ENCODE results near the gene PPFIBP1.
"Not testable (repeated sequence)": the region's sequence is repeated elsewhere in the genome, so short reads cannot be mapped to it uniquely, and the experiment has no call there.

PPFIBP1 gene

DNA sequence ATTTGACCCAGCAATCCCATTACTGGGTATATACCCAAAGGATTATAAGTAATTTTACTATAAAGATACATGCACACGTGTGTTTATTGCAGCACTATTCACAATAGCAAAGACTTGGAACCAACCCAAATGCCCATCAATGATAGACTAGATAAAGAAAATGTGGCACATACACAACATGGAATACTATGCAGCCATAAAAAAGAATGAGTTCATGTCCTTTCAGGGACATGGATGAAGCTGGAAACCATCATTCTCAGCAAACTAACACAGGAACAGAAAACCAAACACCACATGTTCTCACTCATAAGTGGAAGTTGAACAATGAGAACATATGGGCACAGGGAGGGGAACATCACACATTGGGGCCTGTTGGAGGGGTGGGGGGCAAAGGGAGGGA lies 20.9 kb downstream of the PPFIBP1 start:
- not testable (repeated sequence) for DNase-seq

DNA sequence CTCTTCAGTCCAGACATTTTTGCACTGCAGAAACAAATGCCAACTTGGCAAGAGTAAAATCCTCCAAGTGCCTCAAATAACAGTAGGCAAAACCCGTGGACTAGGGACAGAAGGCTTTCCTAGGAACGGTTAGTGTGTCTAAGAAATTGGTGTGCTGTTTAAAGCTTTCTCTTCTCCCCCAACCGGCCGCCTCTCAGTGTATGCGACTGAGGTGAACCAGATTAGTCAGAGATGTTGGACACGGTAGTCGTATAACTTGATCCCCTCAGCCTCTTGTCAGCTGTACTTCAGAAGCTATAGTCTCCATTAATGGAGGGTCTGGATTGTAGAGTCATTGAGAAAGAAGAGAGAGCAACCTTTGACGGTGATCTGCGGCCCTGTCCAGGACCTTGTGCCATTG lies 21.7 kb downstream of the PPFIBP1 start:
- no peak for DNase-seq

DNA sequence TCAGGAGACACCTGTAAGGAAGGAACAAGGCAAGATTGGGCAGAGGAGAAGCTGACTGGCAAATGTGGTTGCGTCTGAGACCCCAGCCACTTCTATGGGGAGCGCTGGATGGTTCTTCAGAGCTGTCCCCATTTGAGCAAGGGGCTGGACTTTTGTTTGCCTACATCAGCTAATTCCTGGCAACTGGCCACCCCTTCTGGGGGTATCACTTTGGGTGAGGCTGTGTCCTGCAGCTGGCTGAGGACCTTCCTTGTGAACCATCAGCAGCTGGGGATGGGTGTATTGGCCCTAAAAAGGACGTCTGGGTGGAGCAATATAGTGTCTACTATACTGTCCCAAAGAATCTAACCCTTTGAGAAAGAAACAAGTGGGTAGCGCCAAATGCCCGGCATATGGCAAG lies 23.6 kb downstream of the PPFIBP1 start:
- DNase-seq = no peak

DNA sequence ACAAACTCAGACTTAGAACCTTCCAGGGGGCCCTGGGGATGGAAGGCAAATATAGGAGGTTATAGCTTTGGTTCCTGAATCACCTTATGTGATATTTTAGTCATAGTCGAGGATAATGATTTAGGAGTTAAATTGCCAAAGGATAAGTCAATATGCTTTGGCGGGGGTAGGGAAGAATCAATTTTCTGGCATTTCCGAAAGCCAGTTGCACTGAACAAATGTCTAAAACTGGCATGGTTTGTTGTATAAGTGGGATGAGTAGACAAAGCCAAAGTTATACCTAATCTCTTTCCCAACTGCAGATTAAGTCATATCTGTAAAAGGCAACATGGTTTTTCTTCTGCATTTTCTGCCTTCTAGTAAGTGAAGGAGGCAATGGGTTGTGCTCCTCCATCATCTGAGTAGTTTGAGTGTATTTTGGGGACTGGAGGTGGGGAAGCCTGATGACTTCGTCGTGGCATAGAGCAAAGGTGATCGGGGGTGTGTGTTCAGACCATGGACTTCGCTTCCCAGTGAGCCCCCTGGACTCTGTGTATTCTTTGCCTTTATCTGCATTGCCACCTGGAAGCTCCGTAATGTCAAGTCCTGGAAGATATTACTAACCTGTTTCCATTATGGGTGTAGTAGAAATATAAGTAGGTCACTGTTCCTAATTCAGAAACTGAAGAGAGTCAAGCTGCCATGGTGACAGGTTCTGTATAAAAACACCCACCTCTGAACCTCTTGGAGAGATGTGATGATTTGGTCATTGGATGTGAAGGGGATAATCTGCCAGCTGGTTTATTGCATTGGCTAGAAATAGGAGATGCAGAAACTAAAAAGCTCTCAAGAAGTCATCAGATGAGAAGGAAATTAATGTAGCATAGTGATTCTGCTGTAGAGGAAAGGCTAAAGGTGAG lies 24.5 kb downstream of the PPFIBP1 start:
- no peak for DNase-seq

DNA sequence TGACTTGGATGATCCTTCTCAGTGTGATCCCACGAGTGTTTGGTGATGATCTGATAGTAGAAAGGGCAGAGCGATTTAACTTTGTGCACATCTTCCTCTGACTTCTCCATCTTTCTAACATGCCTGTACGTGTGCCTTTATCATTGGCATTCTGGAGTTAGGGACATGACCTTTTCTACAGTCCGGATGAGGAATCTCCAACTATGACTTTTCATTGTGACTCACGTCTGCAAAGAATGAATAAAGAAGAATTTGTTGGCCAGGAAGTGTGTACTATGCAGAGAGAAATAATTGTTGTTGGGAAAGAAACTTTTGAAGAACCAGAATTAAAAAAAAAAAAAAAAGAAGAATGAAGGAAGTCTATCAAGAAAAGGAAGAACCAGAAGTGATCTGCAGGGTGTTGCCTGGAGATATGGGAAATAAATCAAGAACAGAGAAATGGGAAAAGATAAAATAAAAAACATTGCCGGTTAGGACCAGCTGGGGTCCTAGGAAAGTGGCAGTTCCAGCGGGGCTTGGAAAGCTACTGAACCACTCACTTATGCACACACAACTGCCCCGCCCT lies 25.3 kb downstream of the PPFIBP1 start:
- no peak for DNase-seq

DNA sequence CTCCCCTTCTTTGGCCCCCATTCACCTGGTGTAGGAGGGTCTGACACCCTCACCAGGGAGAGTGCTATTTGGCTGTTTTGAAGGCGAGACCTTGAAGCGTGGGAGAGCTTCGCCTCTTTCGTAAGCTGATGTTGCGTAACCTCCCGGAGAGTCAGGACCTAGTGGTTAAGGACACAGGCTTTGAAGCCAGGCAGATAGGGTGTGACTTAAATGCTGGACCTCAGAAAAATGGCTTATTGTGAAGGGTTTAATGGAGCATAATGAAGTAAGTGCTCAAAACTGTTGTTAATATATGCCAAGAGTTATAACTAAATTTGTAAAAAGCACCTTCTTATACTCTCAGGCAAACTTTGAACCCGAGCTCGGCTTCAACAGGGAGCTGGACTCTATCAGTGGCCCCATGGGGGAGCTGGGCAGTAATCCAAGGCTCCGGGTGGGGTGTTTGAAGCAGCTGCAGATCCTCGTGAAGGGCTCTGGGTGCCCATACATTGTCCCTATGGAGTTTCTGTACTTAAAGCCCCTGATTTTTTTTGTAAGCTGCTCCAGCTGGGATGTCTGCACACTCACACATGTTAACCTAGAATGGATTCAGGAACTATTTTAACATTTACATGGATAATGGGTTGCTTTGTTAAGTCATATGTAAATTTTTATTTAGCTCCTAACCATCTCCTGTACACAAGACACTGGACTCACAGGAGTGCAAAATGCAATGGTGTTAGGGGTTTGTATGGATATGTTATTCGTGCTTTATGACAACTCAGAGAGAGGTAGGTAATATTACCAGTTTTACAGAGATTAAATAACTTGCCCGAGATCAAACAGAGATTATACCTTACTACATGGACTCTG lies 26.0 kb downstream of the PPFIBP1 start:
- DNase-seq = no peak

DNA sequence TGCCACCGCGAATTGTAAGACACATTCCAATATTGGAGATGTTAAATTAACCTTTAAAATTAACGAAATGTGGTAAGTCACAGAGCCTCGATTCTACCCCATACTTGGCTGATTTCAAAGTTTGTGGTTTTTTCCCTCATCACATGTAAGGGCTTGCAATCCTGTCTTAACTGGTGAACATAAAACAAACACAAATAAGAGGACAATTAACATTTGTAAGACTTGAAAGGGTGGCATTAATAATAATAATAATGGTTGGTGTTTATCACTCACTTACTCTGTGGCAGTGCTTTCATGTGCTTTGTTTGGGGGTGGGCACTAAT lies 26.6 kb downstream of the PPFIBP1 start:
- no peak for DNase-seq

DNA sequence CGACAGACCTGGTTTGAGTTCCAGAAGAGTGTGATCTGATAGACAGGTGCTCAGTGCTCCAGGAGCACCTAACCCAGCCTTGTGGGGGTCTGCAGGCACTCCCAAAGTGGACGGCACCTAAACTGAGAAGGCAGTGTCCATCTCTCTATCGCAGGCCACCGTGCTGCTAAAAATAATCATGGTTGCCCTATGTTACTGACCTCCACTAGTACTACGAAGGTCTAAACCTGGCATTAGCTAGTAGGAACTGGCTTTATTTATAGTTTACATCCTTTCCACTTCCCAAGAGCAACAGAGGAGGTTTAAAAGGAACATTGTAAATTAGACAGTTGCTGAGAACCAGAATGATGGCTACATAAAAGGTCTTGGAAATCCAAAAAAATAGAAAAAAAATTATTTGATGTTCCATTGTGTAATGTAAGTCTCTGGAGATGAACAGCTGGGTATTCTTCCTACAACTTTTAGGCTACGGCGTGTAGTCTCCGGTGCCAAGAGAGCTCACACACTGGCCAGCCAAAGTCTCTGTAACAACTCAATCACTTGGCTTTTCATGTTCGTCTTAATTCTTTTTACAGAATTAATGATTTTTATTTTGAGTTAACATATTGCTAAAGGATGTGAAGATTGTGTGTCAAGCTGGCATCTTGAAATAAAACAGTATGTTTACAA lies 27.3 kb downstream of the PPFIBP1 start:
- DNase-seq = no peak

DNA sequence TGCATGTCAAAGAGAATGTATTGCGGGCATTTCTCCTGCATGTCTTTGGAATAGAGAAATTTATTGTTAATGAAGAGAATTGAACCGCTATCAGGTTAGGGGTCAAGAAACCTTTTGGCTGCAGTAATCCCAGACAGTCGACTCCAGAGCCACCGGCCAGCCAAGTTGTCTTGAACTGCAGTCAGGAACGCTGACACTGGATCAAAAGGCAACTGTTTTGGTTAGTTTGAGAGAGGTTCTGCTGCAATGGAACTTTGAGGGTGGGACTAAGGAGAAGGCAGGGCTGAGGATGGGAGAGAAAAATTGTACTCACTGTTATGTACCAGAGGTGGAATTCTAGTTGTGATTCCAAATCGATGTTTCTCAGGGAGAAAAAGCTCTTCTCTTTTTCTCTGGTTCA lies 28.2 kb downstream of the PPFIBP1 start:
- no peak for DNase-seq

DNA sequence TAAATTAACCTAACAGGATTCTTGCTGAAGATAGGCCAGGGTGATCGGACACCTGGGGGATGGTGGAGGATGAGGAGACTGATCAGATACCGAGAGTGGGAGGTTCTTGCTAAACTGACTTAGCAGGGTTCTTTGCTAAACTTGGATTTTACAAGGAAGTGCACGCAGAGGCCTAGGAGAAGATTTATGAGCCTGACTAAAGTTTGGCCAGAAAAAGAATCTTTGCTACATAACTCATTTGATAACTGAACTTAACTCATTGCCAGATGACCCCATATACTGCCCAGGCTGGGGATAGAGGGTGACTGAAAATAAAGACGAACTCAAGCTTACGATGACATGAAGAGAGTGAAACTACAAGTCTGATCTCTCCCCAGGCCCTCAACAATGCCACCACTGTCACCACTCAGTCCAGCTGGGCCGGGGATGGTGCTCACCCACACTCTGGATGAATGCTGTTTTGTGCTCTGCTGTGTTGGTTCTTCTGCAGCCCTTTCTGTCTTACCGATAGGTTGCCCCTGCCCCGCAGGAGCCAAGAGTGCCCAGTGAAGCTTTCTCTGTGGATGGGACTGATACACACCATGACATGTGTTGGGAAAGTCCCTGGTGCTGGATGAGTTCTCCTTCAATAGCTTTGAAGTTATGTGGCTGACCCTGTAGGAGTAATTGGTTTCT lies 29.0 kb downstream of the PPFIBP1 start:
- no peak for DNase-seq

DNA sequence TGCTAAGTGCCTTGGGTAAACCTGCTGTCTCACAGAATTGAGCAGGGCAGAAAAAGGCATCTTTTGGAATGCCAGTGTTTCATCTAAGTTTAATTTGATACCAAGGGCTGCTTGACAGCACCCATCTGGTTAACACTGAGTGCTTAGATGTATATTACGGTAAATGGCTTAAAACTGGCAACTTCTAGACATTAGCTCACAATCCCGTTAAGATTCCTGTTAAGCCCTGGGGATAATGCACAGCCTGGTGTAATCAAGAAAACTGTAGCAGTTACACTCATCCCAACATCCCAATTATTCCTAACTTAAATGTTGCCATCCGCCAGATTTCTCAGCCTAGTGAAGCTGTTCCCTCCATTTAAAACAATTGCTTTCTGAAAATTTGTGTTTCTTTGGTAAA lies 29.9 kb downstream of the PPFIBP1 start:
- DNase-seq = no peak

DNA sequence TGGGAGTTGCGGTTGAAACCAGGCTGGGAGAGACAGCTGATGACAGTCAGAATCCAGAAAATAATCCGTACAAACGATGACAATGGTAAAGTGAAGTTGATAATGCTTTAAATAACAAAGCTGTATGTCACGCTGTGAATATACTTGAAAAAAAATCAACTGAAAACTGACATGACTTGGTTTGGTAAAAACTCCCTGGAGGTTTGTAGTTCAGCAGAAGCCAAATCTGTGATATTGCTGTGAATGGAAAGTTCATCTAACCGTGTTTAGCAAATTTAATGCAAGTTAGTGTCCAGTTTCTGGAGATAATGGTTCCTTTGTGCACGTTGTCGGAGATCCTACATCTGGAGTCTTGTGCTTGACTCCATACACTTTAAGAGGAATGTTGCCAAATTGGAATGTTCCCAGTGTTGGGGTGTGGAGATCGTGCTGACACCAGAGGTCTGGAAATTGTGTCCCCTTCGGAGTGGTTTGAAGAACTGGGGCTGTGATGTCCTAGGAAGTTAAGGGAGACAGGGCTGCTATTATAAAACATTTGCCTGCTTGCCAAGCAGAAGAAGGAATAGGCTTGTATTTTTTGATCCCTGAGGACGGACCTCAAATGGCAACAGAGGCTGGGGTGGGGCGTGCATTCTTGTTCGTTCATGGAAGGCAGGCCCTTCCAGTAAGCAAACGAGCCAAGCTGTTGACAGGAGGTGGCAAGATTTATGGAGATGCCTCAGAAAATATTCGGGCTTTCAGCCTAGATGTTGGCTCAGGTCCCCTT lies 30.6 kb downstream of the PPFIBP1 start:
- DNase-seq = no peak

DNA sequence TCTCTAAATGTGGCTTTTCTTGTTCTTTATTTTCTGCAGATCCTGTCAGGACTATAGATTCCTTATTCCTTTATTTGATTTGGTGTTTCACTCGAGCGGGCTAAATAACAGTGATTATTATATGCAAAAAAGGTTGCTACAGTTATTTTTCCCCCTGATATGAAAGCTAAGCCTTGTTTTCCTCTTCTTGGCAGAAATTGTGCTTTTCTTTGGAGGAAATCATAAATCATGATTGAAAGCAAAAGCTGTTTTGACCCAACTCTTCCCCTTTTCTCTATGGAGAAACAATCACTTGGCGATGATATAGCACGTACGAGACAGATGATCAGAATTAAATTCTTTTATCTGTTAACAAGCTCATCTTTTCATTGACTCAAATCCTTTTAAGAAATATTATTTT lies 31.4 kb downstream of the PPFIBP1 start:
- no peak for DNase-seq

DNA sequence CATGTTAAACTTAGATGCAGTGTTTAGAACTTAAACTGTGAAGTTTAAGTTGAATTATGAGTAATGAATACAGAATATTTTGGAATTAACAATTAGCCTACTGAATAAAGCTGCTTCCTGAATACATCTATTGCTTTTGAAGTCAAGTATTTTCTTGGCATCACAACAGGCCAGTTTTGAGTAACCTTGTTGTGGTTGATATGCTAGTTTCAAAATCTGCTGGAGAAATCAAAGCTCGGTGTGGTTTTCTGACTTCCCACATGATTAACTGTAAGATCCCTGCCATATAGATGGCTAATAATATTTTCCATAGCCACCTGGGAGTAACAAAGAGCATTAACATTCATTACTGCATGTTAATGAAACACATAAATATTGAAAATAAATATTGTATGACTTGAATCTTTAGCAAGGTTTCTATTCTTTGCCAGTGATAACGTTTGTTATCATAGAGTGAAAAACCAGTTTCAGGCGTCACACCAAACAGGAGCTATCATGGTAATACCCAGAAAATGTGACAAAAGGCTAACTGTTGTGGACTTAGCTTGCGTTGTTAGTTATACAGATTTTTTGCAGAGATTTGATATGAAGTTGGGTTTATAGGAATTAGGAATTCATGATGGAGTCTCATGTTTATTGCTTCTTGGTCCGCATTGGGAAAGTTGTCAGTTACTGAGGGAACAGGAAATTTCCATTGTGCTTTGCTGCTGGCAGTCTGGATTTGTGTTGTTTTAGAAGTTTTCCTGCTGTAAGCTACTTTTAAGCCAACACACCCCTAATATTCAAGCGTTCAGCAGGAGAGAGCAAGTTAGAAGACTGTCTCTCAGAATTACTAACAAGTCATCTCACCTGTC lies 32.1 kb downstream of the PPFIBP1 start:
- no peak for DNase-seq

DNA sequence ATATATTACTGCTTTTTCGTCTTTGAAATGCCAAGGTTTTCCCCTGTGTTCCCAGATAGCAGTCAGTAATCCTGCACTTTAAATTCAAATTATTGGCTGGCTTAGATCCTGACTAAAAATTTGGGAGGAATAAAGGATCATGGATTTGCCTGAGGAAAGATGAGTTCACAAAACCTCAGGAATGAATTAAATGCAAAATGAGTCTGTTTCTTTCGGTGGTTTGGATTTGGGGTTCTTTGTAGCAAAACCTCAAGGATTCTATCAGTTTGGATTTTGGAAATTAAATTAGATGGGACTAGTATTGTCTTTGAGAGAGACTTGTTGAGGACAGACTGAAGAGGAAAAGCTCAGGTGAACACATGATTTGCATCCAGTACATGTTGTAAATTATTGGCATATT lies 36.1 kb downstream of the PPFIBP1 start:
- no peak for DNase-seq

DNA sequence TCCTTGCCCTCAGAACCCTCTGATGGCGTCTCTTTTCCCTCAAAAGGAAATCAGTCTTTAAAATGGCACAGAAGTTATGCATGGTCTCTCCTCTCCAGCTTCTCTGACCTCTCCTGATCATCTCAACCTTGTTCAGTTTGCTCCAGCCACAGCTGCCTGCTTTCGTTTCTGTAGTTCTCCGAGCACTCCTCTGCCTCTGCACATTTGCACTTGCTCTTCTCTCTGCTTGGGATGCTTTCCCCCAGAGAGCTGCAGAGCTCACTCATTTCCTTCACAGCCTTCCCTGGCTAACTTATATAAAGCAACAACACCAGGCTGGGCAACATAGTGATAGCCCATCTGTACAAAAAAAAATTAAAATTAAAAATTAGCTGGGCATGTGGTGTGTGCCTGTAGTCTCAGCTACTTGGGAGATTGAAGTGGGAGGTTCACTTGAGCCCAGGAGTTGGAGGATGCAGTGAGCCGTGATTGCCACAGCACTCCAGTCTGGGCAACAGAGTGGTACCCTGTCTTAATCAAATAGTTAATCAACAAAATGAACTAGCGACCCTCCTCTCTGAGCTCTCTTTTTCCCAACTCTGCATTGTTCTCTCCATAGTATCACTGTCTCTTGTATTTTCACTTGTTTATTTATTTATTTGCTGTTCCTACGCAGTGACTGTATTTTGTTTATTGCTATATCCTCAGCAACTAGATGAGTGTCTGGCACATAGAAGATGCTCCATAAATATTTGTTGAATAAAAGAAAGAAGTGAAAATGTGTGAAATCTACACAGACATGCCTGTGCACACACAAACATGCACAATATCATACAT lies 37.7 kb downstream of the PPFIBP1 start:
- DNase-seq = no peak

DNA sequence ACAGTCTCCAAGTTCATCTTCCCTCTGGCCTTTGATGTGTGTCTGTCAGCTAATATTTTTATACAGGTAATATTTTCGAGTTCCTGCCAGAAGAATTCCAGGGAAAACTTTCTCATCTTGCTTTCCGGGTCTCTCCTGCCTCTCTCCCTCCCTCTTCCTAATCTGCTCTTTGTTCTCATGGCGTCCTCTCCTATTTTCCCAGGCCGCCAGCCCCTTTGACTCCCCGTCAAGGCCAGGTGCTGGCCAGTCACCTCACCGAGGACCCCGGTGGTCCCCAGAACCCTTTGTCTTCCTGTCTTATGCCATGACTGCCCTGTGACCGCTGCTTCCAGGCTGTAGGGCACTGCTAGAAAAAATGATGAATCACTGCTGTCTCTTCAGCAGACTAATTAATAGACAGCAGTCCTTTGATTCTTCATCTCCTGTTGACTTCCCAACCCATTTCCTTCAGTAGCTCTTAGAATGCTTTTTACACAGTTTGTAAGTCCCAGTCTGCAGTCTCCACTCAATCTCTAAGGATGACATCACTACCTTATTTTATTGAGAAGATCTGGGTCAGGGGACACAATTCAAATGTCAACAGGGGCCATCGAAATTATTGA lies 40.7 kb downstream of the PPFIBP1 start:
- DNase-seq = no peak

DNA sequence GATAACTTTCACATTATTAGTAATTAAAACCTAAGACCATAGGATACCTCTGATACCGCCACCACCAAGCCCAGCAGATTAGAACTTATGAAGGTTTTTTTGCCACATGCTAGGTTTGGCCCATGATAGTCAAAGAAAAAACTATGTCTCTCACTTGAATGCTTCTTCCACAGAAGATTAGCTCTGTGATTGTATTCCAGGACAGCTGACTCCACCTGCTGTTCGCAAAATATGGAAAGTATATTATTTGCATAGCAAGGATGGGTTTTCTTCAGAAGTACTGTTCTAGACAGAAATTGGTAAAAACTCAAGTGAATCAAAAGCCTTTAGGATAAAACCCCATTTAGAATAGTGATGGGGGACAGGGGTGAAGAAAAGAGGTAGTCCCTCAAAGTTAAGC lies 42.2 kb downstream of the PPFIBP1 start:
- no peak for DNase-seq

DNA sequence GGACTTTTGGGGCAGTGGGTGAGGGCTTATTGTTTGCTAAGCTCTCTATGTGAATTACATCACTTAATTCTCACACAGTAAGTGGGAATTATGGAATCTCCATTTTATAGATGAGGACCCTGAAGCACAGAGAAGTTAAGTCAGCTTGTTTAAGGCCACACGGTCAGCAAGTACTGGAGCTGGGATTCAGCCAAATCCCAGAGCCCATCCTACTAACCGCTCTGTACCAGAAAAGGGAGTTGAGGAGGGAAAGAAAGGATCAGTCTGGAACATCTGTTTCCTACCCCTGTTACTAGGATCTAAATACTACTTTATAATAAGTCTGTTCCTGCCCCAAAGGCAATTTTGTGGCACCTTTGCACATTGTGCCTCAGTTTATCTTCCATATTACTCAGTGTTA lies 42.6 kb downstream of the PPFIBP1 start:
- DNase-seq = no peak

DNA sequence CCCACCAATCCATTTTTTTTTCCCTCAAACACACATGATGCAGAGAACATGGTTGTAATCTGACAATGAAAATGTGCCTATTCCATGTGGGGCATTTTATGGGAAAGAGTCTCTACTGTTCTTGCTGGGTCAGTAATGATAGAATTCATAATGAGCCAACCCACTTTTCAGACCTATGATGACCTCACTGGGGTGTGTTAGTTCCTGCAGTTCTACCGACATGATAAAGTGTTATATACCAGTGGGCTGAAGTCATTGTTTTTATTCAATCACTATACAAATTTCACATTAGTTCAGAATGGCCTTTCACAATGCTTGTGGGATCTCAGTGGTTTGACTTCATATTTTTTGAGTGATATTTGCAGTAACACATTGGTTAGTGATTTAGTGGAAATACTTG lies 47.5 kb downstream of the PPFIBP1 start:
- DNase-seq = no peak

All from CD4-positive, alpha-beta T cell treated with Interleukin-6 for 4 hours (primary cell).